Colonic mucosa (tissue), 4 donors: ENCODE results near the gene CPZ. TPM values are rescaled to one million over a fixed set of nuclear protein-coding genes. Genes with fewer than 3 reads are reported as not detected.

Experiments used
- DNase-seq: peaks from one replicate; pipeline ENCODE4 v3.0.0-alpha.2; 2020
- H3K27ac ChIP-seq: fragments of 200-600 bp; one replicate; pipeline ENCODE4 v1.8.0; 2021
- H3K27me3 ChIP-seq: fragments of 200-600 bp; one replicate; pipeline ENCODE4 v1.8.0; 2021
- H3K36me3 ChIP-seq: fragments of 200-600 bp; one replicate; pipeline ENCODE4 v1.8.0; 2021
- H3K4me1 ChIP-seq: fragments of 200-600 bp; one replicate; pipeline ENCODE4 v1.8.0; 2021; ENCODE audit warnings: mild to moderate bottlenecking
- H3K4me3 ChIP-seq: fragments of 200-600 bp; one replicate; pipeline ENCODE4 v1.8.0; 2021
- H3K9ac ChIP-seq, 2 donors: one replicate each; pipeline ENCODE4 v1.7.0; 2013; ENCODE audit warnings: control low read depth in 2 of 2, low read depth in 2 of 2, low read length in 2 of 2
- H3K9me3 ChIP-seq: fragments of 200-600 bp; one replicate; pipeline ENCODE4 v1.8.0; 2021
- intact Hi-C: fragments of 100-400 bp; cut with DNase I; formaldehyde crosslinking; loops from one replicate; pipeline ENCODE4 v1.14.1; 2022
- total RNA-seq, 2 donors: library from RNA; stranded (reverse); fragmentation: NEBNext Ultra II Directional in 1 of 2; extraction: Animal tissue kit (Norgen Biotek cat#: 25700) in 1 of 2; gene quantifications; one replicate each; pipeline ENCODE4 v1.2.1, GENCODE V29; 2021
- TF ChIP-seq, protein P1 (sequence below): fragments of 200-600 bp; IDR thresholded peaks from one replicate; pipeline ENCODE4 v1.8.0; 2022; ENCODE audit warnings: antibody characterized with exemption, mild to moderate bottlenecking
- donor health status: healthy.
- donor health status: DM: no; HTN: no; CAD: no.
- donor health status: DM: no; HTN: no; CAD: no.

CPZ gene
- total RNA-seq, 2 donors from 2014 or later, result 1.2 to 1.5 TPM

DNA sequence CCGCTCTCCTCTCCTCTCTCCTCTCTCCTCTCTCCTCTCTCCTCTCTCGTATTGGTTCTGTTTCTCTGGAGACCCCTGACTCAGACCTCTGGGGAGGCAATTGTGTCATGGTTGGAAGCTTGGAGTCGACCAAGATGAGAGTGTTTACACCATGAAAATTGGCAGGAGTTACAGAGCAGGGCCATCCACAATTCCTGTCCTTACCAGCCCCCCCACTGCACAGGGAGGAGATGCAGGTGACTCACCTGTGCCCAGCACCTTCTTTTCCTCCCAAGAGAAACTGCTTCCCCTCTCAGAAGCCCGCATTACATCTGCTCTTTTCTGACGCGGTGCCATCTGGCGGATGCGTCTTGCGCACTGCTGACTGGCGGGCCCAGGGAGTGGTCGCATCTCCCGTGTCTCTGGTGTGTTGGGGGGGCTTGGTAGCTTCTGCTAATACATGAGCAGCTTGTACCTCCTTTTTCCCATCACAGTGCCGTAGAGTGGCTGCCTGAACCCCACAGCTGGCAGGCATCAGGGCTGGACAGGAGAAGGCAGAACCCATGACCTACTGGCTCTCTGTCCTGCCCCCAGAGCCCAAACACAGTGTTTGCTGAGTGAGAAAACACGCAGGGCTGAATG is 43.7 kb upstream of the CPZ start:
- no peak overlapping the region for H3K27ac ChIP-seq
- no peaks in the 10 kb centered on the region for H3K27me3 ChIP-seq
- no peak overlapping the region for H3K9ac ChIP-seq
- no peak overlapping the region for H3K4me3 ChIP-seq
- no peaks in the 10 kb centered on the region for H3K9me3 ChIP-seq
- intact Hi-C loops, result no loop called here
- no peak for DNase-seq
- no peaks in the 10 kb centered on the region for H3K4me1 ChIP-seq
- TF ChIP-seq, protein P1, sequence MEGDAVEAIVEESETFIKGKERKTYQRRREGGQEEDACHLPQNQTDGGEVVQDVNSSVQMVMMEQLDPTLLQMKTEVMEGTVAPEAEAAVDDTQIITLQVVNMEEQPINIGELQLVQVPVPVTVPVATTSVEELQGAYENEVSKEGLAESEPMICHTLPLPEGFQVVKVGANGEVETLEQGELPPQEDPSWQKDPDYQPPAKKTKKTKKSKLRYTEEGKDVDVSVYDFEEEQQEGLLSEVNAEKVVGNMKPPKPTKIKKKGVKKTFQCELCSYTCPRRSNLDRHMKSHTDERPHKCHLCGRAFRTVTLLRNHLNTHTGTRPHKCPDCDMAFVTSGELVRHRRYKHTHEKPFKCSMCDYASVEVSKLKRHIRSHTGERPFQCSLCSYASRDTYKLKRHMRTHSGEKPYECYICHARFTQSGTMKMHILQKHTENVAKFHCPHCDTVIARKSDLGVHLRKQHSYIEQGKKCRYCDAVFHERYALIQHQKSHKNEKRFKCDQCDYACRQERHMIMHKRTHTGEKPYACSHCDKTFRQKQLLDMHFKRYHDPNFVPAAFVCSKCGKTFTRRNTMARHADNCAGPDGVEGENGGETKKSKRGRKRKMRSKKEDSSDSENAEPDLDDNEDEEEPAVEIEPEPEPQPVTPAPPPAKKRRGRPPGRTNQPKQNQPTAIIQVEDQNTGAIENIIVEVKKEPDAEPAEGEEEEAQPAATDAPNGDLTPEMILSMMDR, result no peak
- no peaks in the 10 kb centered on the region for H3K36me3 ChIP-seq

DNA sequence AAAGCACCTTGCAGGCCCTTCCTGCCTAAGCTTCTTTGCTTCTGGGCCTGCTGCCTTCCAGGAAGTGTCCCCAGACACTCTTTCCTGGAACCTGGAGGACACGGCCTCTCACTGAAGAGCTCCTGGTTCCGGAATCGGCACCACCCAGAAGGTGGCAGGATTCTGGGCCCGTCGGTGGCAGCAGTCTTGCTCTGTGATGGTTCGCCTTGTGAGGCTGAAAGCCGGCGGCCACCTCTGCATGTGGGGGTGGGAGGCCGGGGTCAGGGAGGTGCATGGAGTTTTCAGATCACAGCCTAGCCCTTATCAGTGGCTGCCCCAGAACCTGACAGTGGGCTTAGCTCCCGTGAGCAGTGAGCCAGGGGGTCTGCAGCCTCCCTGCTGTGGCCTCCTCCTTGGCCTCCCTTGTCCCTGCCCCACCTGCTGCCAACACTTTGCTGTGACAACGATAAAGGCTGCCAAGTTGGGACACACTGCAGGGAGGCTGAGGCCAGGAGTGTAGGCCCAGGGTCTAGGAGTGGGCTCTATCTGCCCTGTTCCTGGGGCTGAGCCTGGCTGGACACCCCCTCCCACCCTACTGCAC is 43.1 kb upstream of the CPZ start:
- Histone ChIP-seq H3K4me1 (no peaks in the 10 kb centered on the region), H3K27ac (no peak overlapping the region), H3K27me3 (no peaks in the 10 kb centered on the region), H3K9ac (no peak overlapping the region), H3K9me3 (no peaks in the 10 kb centered on the region), H3K4me3 (no peak overlapping the region), H3K36me3 (no peaks in the 10 kb centered on the region)
- TF ChIP-seq, protein P1, result no peak
- intact Hi-C loops, result no loop called here
- no peak for DNase-seq

GRCh38 chr4:8550691-8551090 is 41.9 kb upstream of the CPZ start:
- TF ChIP-seq, protein P1, result no peak
- Histone ChIP-seq H3K27me3 (no peaks in the 10 kb centered on the region), H3K4me3 (no peak overlapping the region), H3K36me3 (no peaks in the 10 kb centered on the region), H3K9me3 (no peaks in the 10 kb centered on the region), H3K4me1 (no peaks in the 10 kb centered on the region), H3K27ac (no peak overlapping the region), H3K9ac (no peak overlapping the region)
- intact Hi-C loops, result no loop called here
- no peak for DNase-seq

DNA sequence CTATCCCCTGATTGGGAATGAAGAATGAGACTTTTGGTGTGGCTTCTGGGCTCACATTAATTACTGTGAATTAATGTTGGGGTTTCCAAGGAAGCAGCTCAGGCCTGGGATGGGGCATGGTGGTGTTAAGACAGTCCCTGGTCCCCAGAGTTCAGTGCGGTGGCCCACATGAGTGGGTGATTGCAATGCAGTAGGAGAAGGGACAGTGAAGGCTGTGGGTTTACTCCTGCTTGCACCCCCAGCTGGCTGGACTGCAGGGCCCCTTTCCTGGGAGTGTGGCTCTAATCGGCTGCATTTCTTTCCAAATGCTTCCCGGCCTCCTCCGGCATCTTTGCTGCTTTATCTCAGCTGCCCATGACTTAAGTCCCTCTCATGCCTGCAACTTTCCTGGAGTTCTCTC is 40.5 kb upstream of the CPZ start:
- Histone ChIP-seq H3K4me3 (no peak overlapping the region), H3K27ac (no peak overlapping the region), H3K36me3 (no peaks in the 10 kb centered on the region), H3K4me1 (no peaks in the 10 kb centered on the region), H3K9ac (no peak overlapping the region), H3K9me3 (no peaks in the 10 kb centered on the region), H3K27me3 (no peaks in the 10 kb centered on the region)
- no peak for DNase-seq
- intact Hi-C loops, result no loop called here
- TF ChIP-seq, protein P1, result no peak

DNA sequence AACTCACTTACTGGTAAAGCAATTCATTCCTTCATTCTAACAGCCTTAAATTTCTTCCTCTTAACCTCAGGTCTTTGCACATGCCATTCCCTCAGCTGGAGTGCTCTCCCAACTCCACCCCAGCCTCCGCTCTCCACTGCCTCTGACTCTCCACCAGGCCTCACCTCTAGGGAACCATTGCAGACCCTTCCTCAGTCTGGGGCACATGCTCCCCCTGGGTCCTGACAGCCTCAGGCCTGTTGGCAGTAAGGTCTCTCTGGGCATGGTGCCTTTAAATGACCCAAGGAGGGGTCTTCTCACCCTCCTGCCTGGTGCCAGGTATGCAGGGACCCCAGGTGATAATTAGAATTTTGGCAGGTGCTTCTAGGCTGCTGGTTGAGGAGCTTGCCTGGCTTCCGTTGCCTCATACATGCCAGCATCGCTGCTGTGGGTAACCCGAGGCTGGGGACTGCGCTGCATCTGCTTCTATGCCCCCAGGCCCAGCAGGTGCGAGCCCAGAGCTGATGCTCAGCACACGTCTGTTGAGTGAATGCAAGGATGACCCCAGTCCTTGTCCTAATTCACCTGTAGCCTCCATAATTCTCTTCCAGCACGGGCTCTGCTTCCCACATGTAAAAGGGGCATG is 39.9 kb upstream of the CPZ start:
- Histone ChIP-seq H3K27me3 (no peaks in the 10 kb centered on the region), H3K9ac (no peak overlapping the region), H3K36me3 (no peaks in the 10 kb centered on the region), H3K27ac (no peak overlapping the region), H3K4me3 (no peak overlapping the region), H3K9me3 (no peaks in the 10 kb centered on the region), H3K4me1 (no peaks in the 10 kb centered on the region)
- intact Hi-C loops, result no loop called here
- TF ChIP-seq, protein P1, result no peak
- no peak for DNase-seq
